BLaER1 (cell line): ENCODE data around the gene NABP1.
"Not testable (repeated sequence)": the region's sequence is repeated elsewhere in the genome, so short reads cannot be mapped to it uniquely, and the experiment has no call there.

Experiments used
- H3K27ac ChIP-seq: shearing (Covaris generic); formaldehyde crosslinking; 2 replicates; pipeline ENCODE4 v1.8.1; 2022
- H3K27me3 ChIP-seq: shearing (Covaris generic); formaldehyde crosslinking; 2 replicates; pipeline ENCODE4 v1.8.1; 2022
- H3K36me3 ChIP-seq: shearing (Covaris generic); formaldehyde crosslinking; 2 replicates; pipeline ENCODE4 v1.8.1; 2022
- H3K4me1 ChIP-seq: shearing (Covaris generic); formaldehyde crosslinking; 2 replicates; pipeline ENCODE4 v1.8.1; 2022
- H3K4me2 ChIP-seq: shearing (Covaris generic); formaldehyde crosslinking; 2 replicates; pipeline ENCODE4 v1.8.1; 2022
- H3K4me3 ChIP-seq: shearing (Covaris generic); formaldehyde crosslinking; 2 replicates; pipeline ENCODE4 v1.8.1; 2022
- H3K9ac ChIP-seq: shearing (Covaris generic); formaldehyde crosslinking; 2 replicates; pipeline ENCODE4 v1.8.1; 2022
- H3K9me3 ChIP-seq: shearing (Covaris generic); formaldehyde crosslinking; 2 replicates; pipeline ENCODE4 v1.8.1; 2022
- H4K20me1 ChIP-seq: shearing (Covaris generic); formaldehyde crosslinking; 2 replicates; pipeline ENCODE4 v1.8.1; 2022
- Cebpa-rat ChIP-seq: shearing (Covaris generic); IDR thresholded peaks from 2 replicates; pipeline ENCODE4 v1.8.1; 2022

Gene NABP1

DNA sequence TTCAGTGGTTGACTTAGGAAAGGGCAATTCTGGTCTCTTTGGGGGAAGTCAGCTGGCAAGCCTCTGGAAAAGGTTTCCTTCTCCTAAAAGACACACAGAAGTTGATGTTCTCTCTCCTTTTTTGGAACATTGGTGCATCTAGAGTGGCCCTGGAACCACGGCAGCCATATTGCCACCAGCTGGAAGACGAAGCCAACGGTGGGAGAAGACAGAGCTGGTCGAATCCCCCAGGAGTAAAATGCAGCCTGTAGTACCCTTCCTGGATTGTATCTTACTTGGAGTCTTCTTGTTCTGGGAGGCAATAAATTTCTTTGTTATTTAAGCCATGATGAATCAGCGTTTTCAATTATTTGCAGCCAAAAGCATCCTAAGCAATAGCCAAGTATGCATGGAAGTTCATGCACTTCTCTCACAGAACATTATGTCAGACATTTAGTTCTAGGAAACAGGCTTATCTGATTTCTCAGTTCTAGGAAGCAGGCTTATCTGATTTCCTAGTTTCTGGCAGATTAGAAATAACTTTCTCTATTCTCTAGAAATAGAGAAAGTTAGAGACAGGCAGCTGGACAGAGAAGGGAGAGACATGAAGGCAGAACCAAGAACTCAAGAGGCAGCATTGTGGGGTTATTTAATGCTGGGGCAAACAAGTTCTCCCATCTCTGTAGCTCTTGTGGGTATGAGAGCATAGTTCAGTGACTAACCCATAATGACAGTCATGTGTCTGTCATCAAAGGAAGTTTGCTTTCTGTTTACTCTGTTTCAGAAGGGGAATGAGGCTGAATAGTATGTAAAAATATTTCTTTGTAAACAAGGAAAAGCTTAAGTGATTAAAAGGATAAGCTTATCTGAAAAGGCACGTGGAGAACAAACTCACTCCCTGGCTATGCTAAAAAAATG, 40.5 kb upstream of the NABP1 start:
- TF ChIP-seq Cebpa-rat = no peak
- Histone ChIP-seq H3K4me1 (no peaks in the 10 kb centered on the region), H4K20me1 (no peaks in the 10 kb centered on the region), H3K4me3 (no peak overlapping the region), H3K36me3 (no peaks in the 10 kb centered on the region), H3K9me3 (no peaks in the 10 kb centered on the region), H3K4me2 (no peak overlapping the region), H3K27ac (no peak overlapping the region), H3K9ac (no peak overlapping the region), H3K27me3 (no peaks in the 10 kb centered on the region)

DNA sequence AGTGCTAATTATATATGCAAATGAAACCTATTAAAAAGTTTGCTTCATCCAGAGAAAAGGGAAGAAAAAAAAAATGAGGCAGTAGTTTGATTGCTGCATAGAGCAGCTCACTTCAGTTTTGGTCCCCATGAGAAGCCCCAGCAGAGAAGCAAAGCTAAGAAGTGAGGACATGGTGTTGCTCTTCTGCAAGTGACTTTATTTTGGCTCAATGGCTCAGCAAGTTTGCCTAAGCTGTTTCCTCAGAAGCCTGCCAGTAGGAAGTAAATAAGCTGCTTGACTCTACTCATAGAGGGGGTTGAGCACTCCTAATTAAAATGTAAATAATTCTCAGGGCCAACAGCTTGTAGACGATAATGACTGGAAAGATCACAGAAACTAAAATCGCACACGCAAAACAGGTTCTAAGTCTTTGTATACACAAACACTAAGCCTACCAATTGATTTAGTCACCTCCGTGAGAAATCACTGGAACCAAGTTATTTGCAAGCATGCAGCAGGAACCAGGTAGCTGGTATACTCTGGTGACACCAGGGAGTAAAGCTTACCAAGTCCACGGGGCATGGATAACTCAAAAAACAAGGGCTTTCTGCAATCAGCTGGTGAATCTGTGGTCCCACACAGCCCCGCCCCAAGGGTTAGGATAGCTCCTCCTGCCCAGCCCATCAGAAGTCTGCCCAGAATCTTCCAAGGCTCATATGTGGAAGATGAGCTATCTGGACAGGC, 39.7 kb upstream of the NABP1 start:
- no peaks in the 10 kb centered on the region for H3K36me3 ChIP-seq
- no peaks in the 10 kb centered on the region for H3K4me1 ChIP-seq
- no peak overlapping the region for H3K9ac ChIP-seq
- H3K27ac ChIP-seq = no peak overlapping the region
- H3K27me3 ChIP-seq = no peaks in the 10 kb centered on the region
- no peaks in the 10 kb centered on the region for H3K9me3 ChIP-seq
- no peaks in the 10 kb centered on the region for H4K20me1 ChIP-seq
- no peak overlapping the region for H3K4me3 ChIP-seq
- no peak overlapping the region for H3K4me2 ChIP-seq
- TF ChIP-seq Cebpa-rat = no peak

DNA sequence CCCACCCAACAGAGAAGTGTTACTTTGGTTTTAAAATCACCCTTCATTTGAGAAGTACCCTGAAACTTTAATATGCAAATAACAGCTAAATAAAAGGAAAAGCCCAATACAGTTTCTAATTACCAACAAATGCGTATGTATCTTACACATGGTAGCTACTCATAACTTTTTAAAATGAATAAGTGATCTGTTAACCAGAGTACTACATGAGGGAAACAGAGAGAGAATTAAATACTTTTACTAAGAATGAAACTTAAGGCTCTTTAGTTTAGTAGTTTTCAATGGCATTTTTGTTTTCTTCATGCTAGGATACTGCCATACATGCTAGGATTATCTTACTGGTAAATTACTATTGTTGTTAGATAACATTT, 39.1 kb upstream of the NABP1 start:
- Histone ChIP-seq H4K20me1 (no peaks in the 10 kb centered on the region), H3K27ac (no peak overlapping the region), H3K27me3 (no peaks in the 10 kb centered on the region), H3K9me3 (no peaks in the 10 kb centered on the region), H3K9ac (no peak overlapping the region), H3K36me3 (no peaks in the 10 kb centered on the region), H3K4me2 (no peak overlapping the region), H3K4me3 (no peak overlapping the region), H3K4me1 (no peaks in the 10 kb centered on the region)
- no peak for TF ChIP-seq Cebpa-rat

DNA sequence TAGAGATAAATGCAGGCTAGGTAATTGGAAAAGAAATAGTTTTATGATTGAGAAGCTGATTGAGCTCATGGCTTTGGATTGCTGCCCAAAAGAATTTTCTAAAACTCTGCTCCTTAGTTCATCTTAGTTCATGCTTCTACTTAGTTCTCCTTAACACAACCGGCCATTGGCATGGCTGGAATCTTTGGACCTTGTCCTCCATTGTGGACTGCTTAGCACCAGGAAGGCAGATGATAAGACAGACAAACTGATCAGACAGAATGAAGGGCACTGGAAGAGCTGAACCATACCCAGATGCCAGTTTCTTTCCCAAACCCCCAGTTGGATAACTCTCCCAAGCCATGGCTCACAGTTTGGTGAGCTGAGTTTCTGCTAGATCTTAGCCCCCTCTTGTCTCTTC, 36.3 kb upstream of the NABP1 start:
- Histone ChIP-seq H3K4me1 (no peaks in the 10 kb centered on the region), H3K27ac (no peak overlapping the region)

DNA sequence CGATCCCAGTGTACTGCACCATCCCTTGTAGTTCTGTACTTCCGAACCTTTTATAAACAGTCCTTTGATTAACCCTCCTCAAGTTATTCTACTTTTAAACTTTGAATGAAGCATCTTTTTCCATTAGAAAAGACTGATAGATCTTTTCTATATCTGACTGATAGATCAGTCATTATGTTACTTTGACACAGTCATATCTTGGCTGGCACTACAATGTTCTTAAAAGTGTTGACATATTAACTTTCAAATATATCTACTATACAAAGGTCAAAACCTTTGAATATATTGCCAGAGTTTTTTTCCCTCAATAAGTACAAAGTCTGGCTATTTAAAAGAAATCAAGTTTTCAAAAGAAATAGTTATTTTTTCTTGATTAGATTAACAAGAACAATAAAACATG, 35.4 kb upstream of the NABP1 start:
- Histone ChIP-seq H3K27me3 (no peaks in the 10 kb centered on the region), H3K9ac (no peak overlapping the region), H3K9me3 (no peaks in the 10 kb centered on the region), H3K4me3 (no peak overlapping the region), H3K4me1 (no peaks in the 10 kb centered on the region), H3K36me3 (no peaks in the 10 kb centered on the region), H3K4me2 (no peak overlapping the region), H3K27ac (no peak overlapping the region), H4K20me1 (no peaks in the 10 kb centered on the region)
- TF ChIP-seq Cebpa-rat = no peak

More for the DNA sequence above, 36.3 kb upstream of the NABP1 start:
- H3K9ac ChIP-seq = no peak overlapping the region
- no peaks in the 10 kb centered on the region for H3K36me3 ChIP-seq
- no peaks in the 10 kb centered on the region for H4K20me1 ChIP-seq
- no peaks in the 10 kb centered on the region for H3K27me3 ChIP-seq
- TF ChIP-seq Cebpa-rat = no peak
- H3K4me2 ChIP-seq = no peak overlapping the region
- H3K9me3 ChIP-seq = no peaks in the 10 kb centered on the region
- H3K4me3 ChIP-seq = no peak overlapping the region

DNA sequence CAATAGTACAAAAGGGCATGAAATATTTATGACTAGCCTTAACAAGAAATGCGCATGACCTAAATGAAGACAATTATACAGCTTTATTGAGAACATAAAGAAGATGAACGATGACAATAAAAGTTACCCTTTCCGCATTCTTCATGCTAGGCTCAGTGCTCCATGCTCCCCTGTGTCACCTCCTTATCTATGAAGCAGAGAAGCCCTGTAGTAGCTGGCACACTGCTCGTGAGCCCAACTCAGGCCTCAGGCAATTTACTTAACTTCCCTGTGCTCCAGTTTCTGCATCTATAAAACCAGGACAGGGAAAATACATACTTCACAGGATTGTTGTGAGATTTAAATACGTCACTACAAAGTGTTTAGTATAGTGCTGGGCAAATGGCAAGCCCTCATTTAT, 34.5 kb upstream of the NABP1 start:
- H4K20me1 ChIP-seq = no peaks in the 10 kb centered on the region
- no peak overlapping the region for H3K4me2 ChIP-seq
- H3K9me3 ChIP-seq = no peaks in the 10 kb centered on the region
- no peaks in the 10 kb centered on the region for H3K36me3 ChIP-seq
- no peak overlapping the region for H3K27ac ChIP-seq
- H3K9ac ChIP-seq = no peak overlapping the region
- H3K27me3 ChIP-seq = no peaks in the 10 kb centered on the region
- H3K4me3 ChIP-seq = no peak overlapping the region
- no peak for TF ChIP-seq Cebpa-rat
- H3K4me1 ChIP-seq = no peaks in the 10 kb centered on the region

DNA sequence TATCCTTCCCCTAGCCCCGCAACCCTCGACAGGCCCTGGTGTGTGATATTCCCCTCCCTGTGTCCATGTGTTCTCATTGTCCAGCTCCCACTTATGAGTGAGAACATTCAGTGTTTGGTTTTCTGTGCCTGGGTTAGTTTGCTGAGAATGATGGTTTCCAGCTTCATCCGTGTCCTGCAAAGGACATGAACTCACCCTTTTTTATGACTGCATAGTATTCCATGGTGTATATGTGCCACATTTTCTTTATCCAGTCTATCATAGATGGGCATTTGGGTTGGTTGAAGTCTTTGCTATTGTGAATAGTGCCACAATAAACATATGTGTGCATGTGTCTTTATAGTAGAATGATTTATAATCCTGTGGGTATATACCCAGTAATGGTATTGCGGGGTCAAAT, 33.3 kb upstream of the NABP1 start:
- not testable (repeated sequence) for H3K27ac ChIP-seq, H4K20me1 ChIP-seq, H3K9ac ChIP-seq, H3K27me3 ChIP-seq, H3K4me2 ChIP-seq, H3K4me1 ChIP-seq, H3K4me3 ChIP-seq, H3K36me3 ChIP-seq, H3K9me3 ChIP-seq

DNA sequence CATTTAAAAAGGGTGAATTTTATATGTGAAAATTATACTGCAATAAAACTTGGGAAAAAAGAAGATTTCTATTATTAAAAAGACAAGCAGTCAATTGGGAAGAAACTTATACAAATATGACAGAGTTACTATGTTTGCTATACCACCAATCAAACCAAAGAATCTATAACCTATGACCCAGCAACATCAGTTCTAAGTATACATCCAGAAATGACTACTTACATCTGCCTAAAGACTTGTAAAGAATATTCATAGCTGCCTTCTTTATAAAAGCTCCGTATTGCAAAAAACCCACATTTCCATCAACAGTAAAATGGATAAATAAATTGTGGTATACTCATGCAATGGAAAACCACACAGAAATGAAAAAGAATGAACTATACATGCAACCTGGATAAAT, 32.9 kb upstream of the NABP1 start:
- Histone ChIP-seq H3K9me3 (no peaks in the 10 kb centered on the region), H3K4me3 (no peak overlapping the region), H3K27me3 (no peaks in the 10 kb centered on the region), H3K4me2 (no peak overlapping the region), H3K9ac (no peak overlapping the region), H3K27ac (no peak overlapping the region), H3K4me1 (no peaks in the 10 kb centered on the region), H3K36me3 (no peaks in the 10 kb centered on the region), H4K20me1 (no peaks in the 10 kb centered on the region)
- no peak for TF ChIP-seq Cebpa-rat

DNA sequence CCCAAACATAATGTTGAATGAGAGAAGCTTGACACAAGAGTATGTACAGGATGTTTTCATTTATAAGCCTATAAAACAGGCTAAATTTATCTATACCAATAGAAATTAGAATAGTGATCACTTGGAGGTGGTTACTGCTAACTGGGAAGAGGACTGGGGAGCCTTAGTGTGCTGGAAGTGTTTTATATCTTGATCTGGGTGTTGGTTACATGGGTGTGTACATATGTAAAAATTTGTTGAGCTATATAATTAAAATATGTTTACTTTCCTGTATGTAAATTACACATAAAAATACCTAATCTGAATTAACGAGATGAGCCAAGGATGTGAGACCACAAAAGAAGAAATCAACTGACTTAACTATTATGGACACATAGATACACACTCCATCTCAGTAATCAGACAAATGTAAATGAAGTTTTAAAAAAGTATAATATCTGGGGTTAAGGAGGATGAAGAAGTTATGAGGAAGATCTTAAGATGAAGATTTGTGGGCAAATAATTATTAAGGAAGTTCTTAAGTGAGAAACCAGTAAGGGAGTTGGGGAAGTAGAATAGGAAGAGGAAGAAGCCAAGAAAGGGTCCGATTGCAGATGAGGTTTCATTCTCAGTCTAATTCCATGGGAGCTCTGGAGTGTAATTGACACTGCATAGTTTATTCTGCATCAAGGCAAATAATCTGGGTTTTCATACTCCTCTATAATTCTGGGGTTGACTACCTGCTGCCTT, 32.3 kb upstream of the NABP1 start:
- H3K9me3 ChIP-seq = no peaks in the 10 kb centered on the region
- no peak overlapping the region for H3K27ac ChIP-seq
- no peaks in the 10 kb centered on the region for H3K36me3 ChIP-seq
- H3K4me1 ChIP-seq = no peaks in the 10 kb centered on the region
- TF ChIP-seq Cebpa-rat = no peak
- H3K9ac ChIP-seq = no peak overlapping the region
- no peaks in the 10 kb centered on the region for H3K27me3 ChIP-seq
- H4K20me1 ChIP-seq = no peaks in the 10 kb centered on the region
- H3K4me3 ChIP-seq = no peak overlapping the region
- no peak overlapping the region for H3K4me2 ChIP-seq
